Activated T-cell treated with anti-CD3 and anti-CD28 coated beads, Interleukin-2, amount 50 U/mL, for 1 hour (primary cell): ENCODE measurements around the gene KATNB1.

Source experiments
- DNase-seq: peaks from one replicate; pipeline ENCODE4 v3.0.0-alpha.2; 2020

KATNB1 gene

DNA sequence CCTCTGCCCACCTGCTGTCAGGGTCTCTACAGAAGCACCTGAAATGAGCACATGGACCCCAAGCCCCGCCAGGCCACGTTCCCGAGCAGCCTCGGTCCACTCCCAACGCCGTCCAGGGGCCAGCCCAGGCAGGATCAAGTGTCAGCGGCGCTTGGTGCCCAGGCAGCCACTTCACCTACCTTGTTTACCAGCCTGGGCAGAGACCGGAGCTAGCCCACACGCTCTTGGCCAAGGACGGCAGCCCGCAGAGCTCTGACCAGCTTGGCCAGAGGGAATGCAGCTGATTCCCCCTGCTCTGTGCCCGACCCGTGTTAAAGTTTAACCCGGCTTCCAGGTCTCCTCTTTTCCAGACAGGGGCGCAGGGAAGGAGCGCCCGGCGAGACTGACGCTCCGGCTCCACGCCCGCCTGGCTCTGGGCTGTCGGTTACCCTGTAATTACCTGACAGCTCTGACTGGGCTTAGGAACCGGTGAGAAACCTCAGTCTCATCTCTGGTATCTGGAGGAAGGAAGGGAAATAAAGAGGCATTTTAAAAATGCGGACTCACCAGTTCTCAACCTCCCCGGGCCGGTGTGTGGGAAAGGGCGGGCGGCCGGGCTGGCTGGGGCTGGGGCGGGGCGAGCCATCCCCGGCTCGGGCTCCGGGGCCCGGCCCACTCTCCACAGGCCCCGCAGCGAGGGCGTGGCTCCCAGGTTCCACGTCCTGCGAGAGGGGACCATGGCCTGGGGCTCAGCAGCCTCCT, 62.1 kb downstream of the KATNB1 start:
- no peak for DNase-seq

DNA sequence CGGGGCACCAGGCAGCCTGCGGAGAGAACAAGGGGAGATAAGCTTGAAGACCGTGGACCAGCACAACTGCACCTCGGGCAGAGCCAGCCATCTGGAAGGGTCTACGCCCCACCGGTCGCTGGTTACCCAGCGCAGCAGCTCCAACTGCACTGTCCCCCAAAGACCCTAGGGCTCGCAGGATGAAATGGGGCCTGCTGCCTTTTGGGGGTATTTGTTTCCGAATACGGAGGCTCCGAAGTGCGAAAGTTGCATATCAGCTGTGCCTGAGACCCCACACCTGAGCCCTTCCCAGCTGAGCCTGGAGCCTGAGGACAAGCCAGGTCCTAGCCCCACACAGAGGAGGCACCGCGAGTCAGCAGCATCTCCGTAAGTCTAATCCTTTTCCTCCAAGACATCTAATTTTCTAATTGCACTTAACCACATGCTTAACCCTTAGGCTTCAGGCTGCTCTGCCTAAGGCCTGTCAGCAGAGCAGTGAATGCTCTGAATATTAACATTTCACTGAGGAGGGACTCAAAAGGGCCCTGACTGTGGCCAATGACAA, 62.8 kb downstream of the KATNB1 start:
- no peak for DNase-seq

DNA sequence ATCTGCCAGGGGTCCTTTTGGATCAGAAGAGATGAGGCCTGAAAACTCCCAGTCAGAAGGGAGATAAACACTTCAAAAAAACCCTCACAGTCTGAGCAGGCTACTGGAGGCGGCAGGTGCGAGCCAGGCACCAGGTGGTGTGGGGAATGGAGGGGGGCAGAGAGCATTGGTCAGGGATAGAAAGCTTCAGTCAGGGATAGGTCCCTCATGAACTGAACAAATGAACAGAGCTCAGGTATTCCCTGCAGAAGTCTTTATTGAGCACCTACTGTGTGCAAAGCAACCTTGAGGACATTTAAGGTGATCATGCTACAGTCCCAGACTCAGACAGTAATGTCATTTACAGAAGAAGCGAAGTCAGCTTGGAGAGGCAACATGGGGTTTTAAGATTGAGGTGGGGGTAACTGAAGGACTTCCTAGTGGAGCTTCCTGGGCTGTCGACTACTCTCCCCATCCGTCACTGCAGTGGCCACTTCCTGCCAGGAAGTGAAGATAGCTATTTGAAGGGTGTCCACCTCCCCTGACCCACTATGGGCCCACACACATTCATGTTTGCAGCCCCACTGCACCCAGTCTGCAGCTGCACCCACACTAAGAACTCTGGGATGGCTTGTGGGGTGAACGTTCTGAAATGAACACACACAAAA, 63.5 kb downstream of the KATNB1 start:
- no peak for DNase-seq

DNA sequence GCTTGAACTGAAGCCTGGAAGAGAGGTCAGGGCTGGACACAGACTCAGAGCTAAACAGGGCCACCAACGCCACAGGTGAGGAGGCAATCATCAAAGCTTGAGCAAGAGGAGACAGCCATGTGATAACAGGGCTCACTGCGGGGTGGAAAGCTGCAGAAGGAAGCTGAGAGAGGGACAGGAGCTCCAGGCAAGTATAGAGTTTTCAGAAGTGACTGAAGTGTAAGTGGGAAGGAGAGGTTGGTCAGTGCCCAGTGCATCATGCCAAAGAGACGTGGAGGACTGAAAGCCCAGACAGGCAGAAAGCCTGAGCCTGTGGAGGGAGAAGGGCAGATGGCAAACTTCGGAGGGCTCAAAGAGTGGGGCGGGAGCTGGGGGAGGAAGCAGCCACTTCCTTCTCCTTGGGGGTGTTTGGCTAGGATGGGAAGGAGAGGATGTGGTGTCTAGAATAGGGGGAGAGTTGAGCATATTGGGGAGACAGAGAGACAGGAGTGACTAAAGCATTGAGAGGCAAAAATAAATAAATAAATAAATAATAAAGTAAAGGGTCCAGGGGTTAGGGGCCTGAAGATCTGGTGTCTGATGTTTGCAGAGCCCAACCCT, 64.1 kb downstream of the KATNB1 start:
- DNase-seq, result no peak

DNA sequence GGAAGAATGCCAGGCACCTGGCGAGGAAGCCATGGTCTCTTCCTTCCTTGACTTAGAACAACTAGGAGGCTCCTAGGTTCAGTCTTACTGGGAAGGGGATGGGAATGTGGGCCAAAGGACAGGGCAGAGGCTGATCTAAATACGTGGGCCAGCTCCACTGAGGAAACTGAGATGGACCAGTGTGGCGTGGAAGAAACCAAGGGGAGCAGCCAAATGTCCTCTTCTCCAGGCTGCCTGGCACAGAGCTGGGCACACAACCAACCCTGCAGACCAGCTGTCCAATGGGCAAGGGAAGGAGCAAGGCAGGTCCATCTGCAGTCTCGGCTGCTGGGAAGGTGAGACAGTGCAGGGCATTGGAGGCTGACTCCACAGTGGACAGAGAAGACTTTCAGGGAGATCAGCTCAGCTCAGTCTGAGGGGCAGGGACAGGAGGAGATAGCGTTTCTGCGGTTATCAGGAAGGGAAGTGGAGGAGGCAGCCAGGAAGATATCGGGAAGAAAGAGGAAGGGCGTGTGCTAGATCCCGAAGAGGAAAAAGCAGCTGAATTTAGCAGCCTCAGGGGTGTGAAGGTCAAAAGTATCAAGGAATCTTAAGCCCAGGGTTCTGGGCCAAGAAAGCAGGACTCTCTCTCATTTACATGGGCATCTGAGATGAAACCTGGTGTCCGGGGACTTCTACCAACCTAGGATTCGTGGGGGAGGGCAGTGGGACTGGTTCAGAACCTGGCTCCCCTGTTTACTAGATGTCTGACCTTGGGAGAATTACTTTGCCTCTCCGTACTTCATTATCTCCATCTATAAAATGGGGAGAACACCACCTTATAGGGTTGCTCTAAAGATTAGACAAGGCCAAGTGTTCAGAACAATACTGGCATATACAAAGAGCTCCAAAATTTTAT, 64.9 kb downstream of the KATNB1 start:
- DNase-seq, result no peak

DNA sequence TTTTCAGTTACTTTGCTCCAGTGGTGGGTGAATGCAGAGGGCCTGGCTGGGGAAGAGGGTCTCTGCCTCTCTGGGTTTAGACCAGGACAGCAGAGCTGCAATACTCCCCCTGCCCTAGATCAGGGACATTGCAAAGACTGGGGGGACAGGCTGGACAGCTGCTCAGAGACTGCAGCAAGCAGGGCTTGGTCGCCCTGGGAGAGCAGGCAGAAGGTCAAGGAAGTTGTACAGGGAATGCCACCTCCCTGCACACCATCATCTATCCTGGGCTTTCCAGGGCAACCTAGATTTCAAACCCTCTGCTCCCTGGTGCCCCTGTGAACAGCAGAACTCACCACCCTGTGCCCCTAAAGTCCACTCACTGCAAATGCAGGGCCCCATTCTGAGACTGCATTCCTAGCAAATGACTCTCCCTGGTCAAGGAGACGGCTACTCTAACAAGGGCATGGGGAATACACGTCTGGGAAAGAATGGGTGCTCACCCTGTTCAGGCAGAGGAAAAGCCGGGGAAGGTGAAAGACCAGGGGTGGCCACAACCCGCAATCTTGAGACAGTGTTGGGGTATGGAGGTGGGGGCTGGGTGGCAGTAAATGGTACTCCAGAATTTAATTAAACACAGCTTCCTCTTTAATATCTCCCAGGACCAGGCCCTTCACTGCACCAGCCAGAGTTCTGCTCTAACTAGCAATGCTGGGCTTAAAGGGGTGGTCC, 65.7 kb downstream of the KATNB1 start:
- DNase-seq, result no peak

DNA sequence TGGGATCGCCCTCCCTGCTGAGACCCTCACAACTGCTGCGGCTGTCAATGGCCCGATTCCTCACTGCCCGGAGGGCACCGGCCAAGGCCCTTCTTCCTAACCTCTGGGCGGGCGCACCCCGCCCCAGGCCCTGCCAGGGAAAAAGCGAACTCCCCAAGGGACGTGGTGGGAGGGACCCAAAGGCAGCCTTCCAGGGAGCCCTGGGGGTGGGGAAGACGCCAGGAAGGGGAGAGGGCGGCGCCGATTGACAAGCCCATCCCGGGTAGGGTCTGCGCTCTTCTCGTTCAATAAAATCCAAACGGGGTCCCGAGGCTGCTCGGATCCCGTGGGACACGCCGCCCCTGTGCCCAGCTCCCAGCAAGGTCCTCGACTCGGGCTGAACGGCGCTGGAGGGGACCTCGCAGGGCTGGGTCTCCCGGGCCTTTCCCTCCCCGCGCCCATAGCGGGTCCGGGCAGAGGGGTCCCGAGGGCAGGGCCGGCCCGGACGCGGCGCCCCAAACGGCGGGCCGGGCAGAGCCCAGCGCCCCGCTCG, 66.3 kb downstream of the KATNB1 start:
- peak; percentile 35 for DNase-seq

DNA sequence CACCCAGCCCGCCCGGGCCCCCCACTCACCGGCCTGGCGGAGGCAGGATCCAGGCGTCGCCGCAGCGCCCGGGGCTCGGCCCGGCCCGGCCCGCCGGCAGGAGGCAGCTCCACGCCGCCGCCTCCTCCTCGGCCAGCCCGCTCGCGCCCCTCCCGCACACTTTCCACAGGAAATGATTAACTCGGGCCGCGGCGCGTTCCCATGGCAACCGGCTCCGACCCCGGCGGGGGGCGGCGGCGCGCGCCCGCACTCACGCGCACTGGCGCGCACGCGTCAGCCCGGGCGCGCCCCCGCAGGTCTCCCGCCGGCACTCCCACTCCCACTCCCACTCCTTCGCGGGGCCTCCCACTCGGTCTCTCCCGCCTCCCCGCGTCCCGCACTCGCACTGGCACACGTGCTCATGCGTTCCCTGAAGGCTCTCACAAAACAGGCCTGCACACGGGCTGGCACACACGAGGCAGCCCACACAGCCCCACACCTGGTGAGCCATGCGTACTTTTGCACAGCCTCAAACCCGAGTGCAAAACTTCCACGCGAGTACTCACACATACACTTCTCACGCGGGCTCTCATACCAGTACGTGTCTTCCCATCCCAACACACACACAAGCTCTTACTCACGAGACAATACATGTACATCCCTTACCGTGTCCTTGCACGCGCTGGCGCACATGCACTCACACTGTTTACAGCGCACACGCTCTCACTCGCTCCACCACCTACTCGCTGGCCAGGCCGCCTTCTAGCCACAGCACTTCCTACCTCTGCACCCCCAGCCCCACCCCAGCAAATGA, 67.0 kb downstream of the KATNB1 start, which contains the start of gene KIFC3:
Gene KIFC3, minus strand, starts transcription at position 151 of the 793 bp plus-strand sequence. CDS start 4,248 bp downstream, outside the sequence.
- DNase-seq, result peak; percentile 72

DNA sequence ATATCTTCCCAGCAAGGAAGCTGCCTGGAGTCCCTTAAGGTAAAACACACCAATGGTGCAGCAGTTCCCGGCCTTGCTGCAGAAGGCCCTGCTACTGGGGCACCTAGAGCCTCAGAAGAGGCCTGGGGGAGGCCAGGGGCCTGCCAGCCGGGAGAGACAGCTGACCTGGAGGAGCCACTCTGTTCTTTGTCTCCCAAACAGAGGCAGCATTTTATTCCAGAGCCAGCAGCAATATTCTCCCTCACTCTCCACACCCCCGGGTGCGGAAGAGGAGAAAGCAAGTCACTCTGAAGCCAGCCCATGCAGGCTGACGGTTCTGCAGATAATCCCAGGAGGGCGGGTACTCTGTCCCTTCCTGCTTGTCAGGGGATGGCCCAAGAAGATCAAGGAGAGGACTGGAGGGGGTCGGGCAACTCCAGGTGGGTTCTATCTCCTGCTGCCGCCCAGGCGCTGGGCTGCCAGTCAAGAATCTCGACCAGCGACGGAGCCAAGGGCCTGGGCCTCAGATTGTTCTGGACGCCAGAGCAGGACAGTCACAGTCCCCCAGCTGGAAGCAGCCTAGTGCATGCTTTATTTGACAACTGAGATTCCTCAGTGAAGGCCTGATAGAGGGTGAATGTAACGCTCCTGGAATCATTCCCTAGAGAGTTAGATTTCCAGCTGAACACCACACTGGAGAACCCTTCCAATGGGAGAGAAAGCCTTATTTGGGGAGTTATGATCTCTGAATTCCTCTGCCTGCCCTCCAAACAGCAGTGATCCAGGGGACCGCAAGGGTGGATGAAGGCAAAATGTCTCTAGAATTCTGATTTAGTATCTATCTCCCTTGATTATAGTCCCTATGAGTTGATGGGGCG, 67.8 kb downstream of the KATNB1 start:
- DNase-seq, result no peak

DNA sequence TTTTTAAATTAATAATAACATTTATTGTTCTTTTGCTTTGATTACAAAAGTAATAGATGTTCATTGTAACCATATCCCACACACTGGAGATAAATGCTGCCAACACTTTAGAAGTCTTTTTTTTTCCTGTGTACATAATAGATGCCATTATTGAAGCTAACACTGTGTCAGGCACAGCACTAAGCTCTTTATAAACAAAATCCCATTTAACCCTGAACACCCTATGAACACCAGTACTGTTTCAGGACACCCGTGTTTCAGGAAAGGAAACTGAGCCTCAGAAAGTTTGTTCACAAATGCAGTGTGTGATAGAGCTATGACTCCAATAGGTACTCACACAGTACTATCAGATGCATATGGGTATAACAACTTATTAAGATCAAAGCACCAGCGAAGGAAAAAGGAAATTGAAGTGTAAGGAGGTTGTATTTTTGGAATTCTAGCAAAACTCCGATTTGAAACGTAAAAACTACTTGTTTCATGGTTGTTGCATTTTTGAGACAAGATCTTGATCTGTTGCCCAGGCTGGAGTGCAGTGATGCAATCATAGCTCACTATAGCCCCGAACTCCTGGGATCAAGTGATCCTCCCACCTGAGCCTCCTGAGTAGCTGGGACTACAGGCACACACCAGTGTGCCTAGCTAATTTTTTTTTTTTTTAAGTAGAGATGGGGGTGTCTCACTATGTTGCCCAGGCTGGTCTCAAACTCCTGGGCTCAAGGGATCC, 68.7 kb downstream of the KATNB1 start:
- DNase-seq, result no peak

DNA sequence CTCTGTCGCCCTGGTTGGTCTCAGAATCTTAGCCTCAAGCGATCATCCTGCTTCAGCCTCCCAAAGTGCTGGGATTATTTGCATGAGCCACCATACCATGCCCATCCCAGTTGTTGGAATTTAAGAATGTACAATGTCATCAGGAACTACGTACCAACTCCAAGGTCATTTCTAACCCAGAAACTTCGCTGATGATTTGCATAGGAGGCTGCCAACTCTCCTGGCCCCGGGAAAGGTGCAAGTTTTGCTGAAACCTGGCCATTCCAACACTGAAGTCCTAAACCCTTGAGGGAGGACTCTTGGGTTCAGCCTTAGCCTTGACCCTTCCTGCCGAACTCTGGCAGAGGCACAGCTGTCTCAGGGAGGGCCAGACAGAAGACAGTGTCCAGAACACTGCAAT, 69.6 kb downstream of the KATNB1 start:
- DNase-seq, result no peak
